K562 (cell line): ENCODE measurements around the gene NFATC3. TPM values are rescaled to one million over a fixed set of nuclear protein-coding genes. Genes with fewer than 3 reads are reported as not detected.
A peak's percentile ranks its signal among the peaks of the same experiment; 100 is the strongest.

Experiments
- CREB3L1 ChIP-seq: fragments of 450-650 bp; IDR thresholded peaks from 2 replicates; pipeline ENCODE4 v1.6.1; 2014; ENCODE audit warnings: low read depth, mild to moderate bottlenecking, moderate library complexity, borderline replicate concordance
- GABPA ChIP-seq: fragments of 200-800 bp; sonication (Bioruptor generic); conservative IDR thresholded peaks from 2 replicates; pipeline ENCODE4 v1.6.1; 2016; ENCODE audit warnings: low read depth, missing genetic modification characterization, missing compliant biosample characterization
- HNRNPLL ChIP-seq: fragments of 200-400 bp; formaldehyde crosslinking; IDR thresholded peaks from 2 replicates; pipeline ENCODE4 v1.6.1; 2017; ENCODE audit warnings: low read length, low read depth, mild to moderate bottlenecking; ENCODE audit not compliant: poor library complexity, severe bottlenecking
- JUNB ChIP-seq: fragments of 450-650 bp; formaldehyde crosslinking; conservative IDR thresholded peaks from 2 replicates; pipeline ENCODE4 v1.4.0; 2020; ENCODE audit warnings: mild to moderate bottlenecking
- KDM1A ChIP-seq, 2 experiments: fragments of 450-650 bp; IDR thresholded peaks; 2 replicates each; pipeline ENCODE4 v1.6.1; 2016; ENCODE audit warnings: mild to moderate bottlenecking in 2 of 2
- NRF1 ChIP-seq, 2 experiments: fragments of 450-650 bp; IDR thresholded peaks in 1 of 2; conservative IDR thresholded peaks in 1 of 2; 2 replicates each; pipeline ENCODE4 v1.6.1; 2014; ENCODE audit warnings: mild to moderate bottlenecking in 2 of 2
- PREB ChIP-seq: sonication (generic); formaldehyde crosslinking; IDR thresholded peaks from 2 replicates; pipeline ENCODE4 v1.8.1; 2023; ENCODE audit warnings: mild to moderate bottlenecking, missing genetic modification reagents
- TCF7 ChIP-seq: sonication (generic); IDR thresholded peaks from 2 replicates; pipeline ENCODE4 v1.6.1; 2016; ENCODE audit warnings: antibody characterized with exemption, borderline replicate concordance
- polyA plus RNA-seq, 8 experiments: library from polyadenylated mRNA; depleted of rRNA in 4 of 8; stranded (reverse) in 5 of 8; unstranded in 3 of 8; fragments of >200 nt; fragmentation: Nextera tagmentation in 2 of 8; fragmentation: Illumina TruSeq in 1 of 8; extraction: Ambion mirVana in 2 of 8; extraction: Trizol in 1 of 8; gene quantifications; 2 replicates each; pipeline versions ENCODE4 v1.2.1 to v1.2.3, GENCODE V29; 2011 to 2014; ENCODE audit warnings: inconsistent platforms in 1 of 8, missing spikeins in 1 of 8
- total RNA-seq, 7 experiments: library from RNA; depleted of rRNA in 6 of 7; stranded (reverse); fragments of >200 nt in 6 of 7; fragmentation: Illumina TruSeq in 2 of 7; extraction: Trizol in 2 of 7; gene quantifications; 2 replicates each; pipeline versions ENCODE4 v1.2.1 to v1.2.3, GENCODE V29; 2011 to 2021; ENCODE audit warnings: low replicate concordance in 1 of 7
- TF ChIP-seq, protein P1 (sequence below), 2 experiments: fragments of 250-450 bp in 1 of 2; fragments of 450-650 bp in 1 of 2; sonication (Bioruptor Pico) in 1 of 2; IDR thresholded peaks; 2 replicates each; pipeline versions ENCODE4 v1.6.1 to v1.8.0; 2016 to 2021; ENCODE audit warnings: mild to moderate bottlenecking in 2 of 2, moderate library complexity in 2 of 2, missing compliant biosample characterization in 1 of 2, missing genetic modification characterization in 1 of 2
- TF ChIP-seq, protein P2 (sequence below): fragments of 450-650 bp; IDR thresholded peaks from one replicate; pipeline ENCODE4 v1.6.1; 2018; ENCODE audit warnings: mild to moderate bottlenecking, moderate library complexity; ENCODE audit not compliant: partially characterized antibody

Gene NFATC3
- total and polyA plus RNA-seq, 9 of the 15 experiments (the other 6 are each of a cell fraction or from before 2014, with no cell fraction given): 15.7 to 98.4 (median 59.4) TPM

DNA sequence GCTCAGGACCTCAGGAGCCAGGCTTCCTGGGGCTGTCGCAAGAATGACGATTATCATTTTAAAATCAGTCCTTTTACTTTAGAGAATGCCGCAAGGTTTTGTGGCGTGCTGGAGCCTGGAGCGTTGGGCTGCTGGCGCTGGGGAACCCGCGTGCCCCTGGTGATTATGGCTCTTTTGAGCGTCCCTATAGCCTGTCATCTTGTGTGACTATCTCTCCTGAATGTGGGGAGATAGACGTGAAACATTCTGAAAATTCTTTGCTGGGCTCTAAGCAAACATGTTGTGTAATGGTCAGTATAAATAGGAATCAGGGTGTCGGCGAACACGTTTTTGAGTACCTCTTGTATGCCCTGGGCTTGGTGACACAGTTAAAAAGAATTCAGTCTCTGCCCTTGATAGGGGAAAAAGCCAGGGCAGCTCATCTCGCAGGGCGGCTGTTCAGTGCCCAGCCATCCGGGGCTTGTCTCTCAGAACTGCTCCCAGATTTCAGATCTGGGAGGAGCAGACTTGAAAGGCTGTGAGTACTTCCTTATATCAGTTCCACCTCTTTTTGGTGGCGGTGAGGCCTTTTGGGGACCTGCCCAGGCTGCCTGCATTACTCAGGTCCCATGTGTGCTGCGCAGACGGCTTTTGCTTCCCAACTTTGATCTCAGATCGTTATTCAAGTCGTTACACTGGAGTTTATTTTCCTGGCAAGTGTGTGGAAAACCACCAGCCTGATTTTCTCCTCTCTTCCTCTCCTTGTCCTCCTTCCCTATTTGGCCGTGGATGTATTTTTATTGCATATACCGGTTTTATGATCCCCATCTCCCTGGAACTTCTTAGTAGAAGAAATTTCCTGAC lies 180.1 kb downstream of the NFATC3 start (continued):
- TF ChIP-seq JUNB (CRISPR knock-in tag): no peak
- peak; percentile 77 to 81 for TF ChIP-seq NRF1 (conservative IDR thresholded peaks at IDR 0.05 in 1 of 2, IDR thresholded peaks at IDR 0.05 in 1 of 2)
- no peak for TF ChIP-seq GABPA
- TF ChIP-seq KDM1A (IDR thresholded peaks at IDR 0.05): peak; percentile 35 to 41; a peak in 2 of 4 replicates
- TF ChIP-seq, protein P1, sequence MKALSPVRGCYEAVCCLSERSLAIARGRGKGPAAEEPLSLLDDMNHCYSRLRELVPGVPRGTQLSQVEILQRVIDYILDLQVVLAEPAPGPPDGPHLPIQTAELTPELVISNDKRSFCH (CRISPR knock-in tag; IDR thresholded peaks at IDR 0.05): no peak
- TF ChIP-seq, protein P1 (tag; IDR thresholded peaks at IDR 0.05): no peak
- no peak for TF ChIP-seq CREB3L1
- TF ChIP-seq, protein P2, sequence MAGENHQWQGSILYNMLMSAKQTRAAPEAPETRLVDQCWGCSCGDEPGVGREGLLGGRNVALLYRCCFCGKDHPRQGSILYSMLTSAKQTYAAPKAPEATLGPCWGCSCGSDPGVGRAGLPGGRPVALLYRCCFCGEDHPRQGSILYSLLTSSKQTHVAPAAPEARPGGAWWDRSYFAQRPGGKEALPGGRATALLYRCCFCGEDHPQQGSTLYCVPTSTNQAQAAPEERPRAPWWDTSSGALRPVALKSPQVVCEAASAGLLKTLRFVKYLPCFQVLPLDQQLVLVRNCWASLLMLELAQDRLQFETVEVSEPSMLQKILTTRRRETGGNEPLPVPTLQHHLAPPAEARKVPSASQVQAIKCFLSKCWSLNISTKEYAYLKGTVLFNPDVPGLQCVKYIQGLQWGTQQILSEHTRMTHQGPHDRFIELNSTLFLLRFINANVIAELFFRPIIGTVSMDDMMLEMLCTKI: no peak
- no peak for TF ChIP-seq PREB
- TF ChIP-seq HNRNPLL: peak; percentile 28
- TF ChIP-seq TCF7: no peak
